HepG2 (cell line): ENCODE measurements around the gene TMEM218. TPM values are rescaled to one million over a fixed set of nuclear protein-coding genes. Genes with fewer than 3 reads are reported as not detected.

Experiments
- ATAC-seq: fragments of 200-7000 bp; cut with Tn5 transposase; 3 replicates; pipeline ENCODE4 v1.9.1; 2020; ENCODE audit warnings: mild to moderate bottlenecking, moderate library complexity
- BruUV-seq: library from RNA; stranded (reverse); fragments of 400-500 nt; replicated peaks from 2 replicates; lab custom pipeline; 2021; lab: Mats Ljungman, UMichigan
- CTCF ChIA-PET: fragments of 300-600 bp; formaldehyde crosslinking; extraction: SDS; loops from one replicate; lab custom pipeline; 2021; ENCODE audit warnings: low total read pairs, inconsistent platforms, low intra/inter-chr PET ratio; lab: Yijun Ruan, JAX
- POLR2A ChIA-PET: fragments of 350-600 bp; sonication (Branson Sonifier 250); formaldehyde crosslinking; loops from one replicate; lab custom pipeline; 2020; ENCODE audit warnings: antibody characterized with exemption, inconsistent platforms; lab: Yijun Ruan, JAX
- DNase-seq: peaks from one replicate; pipeline ENCODE4 v3.0.0-alpha.2; 2015; ENCODE audit warnings: low spot score
- FAIRE-seq: peaks from 3 replicates; lab custom pipeline; 2011; peaks lifted over from hg19 to GRCh38; lab: Jason Lieb, UNC
- H2AFZ ChIP-seq: one replicate; pipeline ENCODE4 v1.6.1; 2011; ENCODE audit warnings: low read length, inconsistent platforms
- H3K27ac ChIP-seq: fragments of 300-600 bp; 3 replicates; pipeline ENCODE4 v1.8.0; 2011; ENCODE audit warnings: mixed run types, mild to moderate bottlenecking, mixed read lengths, low read length, inconsistent platforms; ENCODE audit not compliant: insufficient read depth; ENCODE audit errors: extremely low read length
- H3K27me3 ChIP-seq, 2 experiments: fragments of 200-600 bp in 1 of 2; 2 replicates in 1 of 2; 3 replicates in 1 of 2; pipeline versions ENCODE4 v1.6.0 to v1.8.0; 2011; ENCODE audit warnings: low read length in 2 of 2, mild to moderate bottlenecking in 2 of 2, moderate library complexity in 2 of 2, inconsistent platforms in 1 of 2; ENCODE audit not compliant: insufficient read depth in 2 of 2, control insufficient read depth in 1 of 2
- H3K36me3 ChIP-seq, 2 experiments: fragments of 200-600 bp in 1 of 2; replicated peaks in 1 of 2; 2 replicates in 1 of 2; 3 replicates in 1 of 2; pipeline versions ENCODE4 v1.5.1 to v1.8.0; 2011; ENCODE audit warnings: low read length in 2 of 2, inconsistent platforms in 1 of 2; ENCODE audit not compliant: insufficient read depth in 2 of 2, control insufficient read depth in 1 of 2
- H3K4me1 ChIP-seq: 2 replicates; pipeline ENCODE4 v1.5.1; 2012; ENCODE audit warnings: low read length, inconsistent platforms; ENCODE audit not compliant: insufficient read depth
- H3K4me2 ChIP-seq: 2 replicates; pipeline ENCODE4 v1.6.0; 2011; ENCODE audit warnings: low read depth, low read length, inconsistent platforms
- H3K4me3 ChIP-seq, 3 experiments: fragments of 200-600 bp in 1 of 3; sonication (generic), shearing (Covaris generic) in 1 of 3; replicated peaks in 1 of 3; 2 replicates each; pipeline ENCODE4 v1.5.1; 2011 to 2016; ENCODE audit warnings: low read length in 3 of 3, inconsistent platforms in 2 of 3, low read depth in 2 of 3, mild to moderate bottlenecking in 2 of 3, control low read depth in 1 of 3, mixed read lengths in 1 of 3; ENCODE audit not compliant: insufficient read depth in 1 of 3
- H3K79me2 ChIP-seq: one replicate; pipeline ENCODE4 v1.6.1; 2011; ENCODE audit warnings: low read length, inconsistent platforms; ENCODE audit not compliant: insufficient read depth
- H3K9ac ChIP-seq: 2 replicates; pipeline ENCODE4 v1.6.0; 2011; ENCODE audit warnings: mild to moderate bottlenecking, low read depth, low read length, inconsistent platforms; ENCODE audit not compliant: insufficient read depth
- H3K9me3 ChIP-seq: 2 replicates; pipeline ENCODE4 v1.5.1; 2012; ENCODE audit warnings: mild to moderate bottlenecking, low read length
- H4K20me1 ChIP-seq: 2 replicates; pipeline ENCODE4 v1.6.0; 2011; ENCODE audit warnings: inconsistent platforms, mild to moderate bottlenecking, low read length, moderate library complexity; ENCODE audit not compliant: insufficient read depth
- ATF2 ChIP-seq: sonication (generic); formaldehyde crosslinking; IDR thresholded peaks from 2 replicates; pipeline ENCODE4 v1.4.0; 2020; ENCODE audit warnings: missing genetic modification reagents
- ELF3 ChIP-seq: IDR thresholded peaks from 2 replicates; pipeline ENCODE4 v1.6.1; 2016; ENCODE audit warnings: missing genetic modification reagents, missing compliant biosample characterization
- RAD21 ChIP-seq: fragments of 450-650 bp; formaldehyde crosslinking; IDR thresholded peaks from 2 replicates; pipeline ENCODE4 v1.5.0; 2020; ENCODE audit warnings: mild to moderate bottlenecking
- SMAD9 ChIP-seq: sonication (generic); formaldehyde crosslinking; IDR thresholded peaks from 2 replicates; pipeline ENCODE4 v1.5.1; 2020; ENCODE audit warnings: mild to moderate bottlenecking, missing genetic modification reagents
- SMC3 ChIP-seq: IDR thresholded peaks from 2 replicates; pipeline ENCODE4 v1.6.1; 2011; ENCODE audit warnings: low read length, improper control_type of control experiment
- ZNF292 ChIP-seq: sonication (generic); formaldehyde crosslinking; IDR thresholded peaks from 2 replicates; pipeline ENCODE4 v1.8.1; 2022; ENCODE audit warnings: mild to moderate bottlenecking, low read depth, missing genetic modification reagents, borderline replicate concordance
- ZNF512 ChIP-seq: sonication (generic); formaldehyde crosslinking; IDR thresholded peaks from 2 replicates; pipeline ENCODE4 v1.4.0; 2020; ENCODE audit warnings: mild to moderate bottlenecking, missing genetic modification reagents
- WGBS: methylation state at CpG from one replicate; pipeline ENCODE4 v1.1.6; 2017; ENCODE audit warnings: low lambda C conversion rate; 5-methylcytosine and 5-hydroxymethylcytosine counted together
- in situ Hi-C: cut with HindIII; loops from 2 replicates; pipeline ENCODE4 v1.10.0; 2017; ENCODE audit warnings: low pct_unique_long_range_greater_than_20kb; ENCODE audit not compliant: extremely low pct_ligation_motif_present
- intact Hi-C: fragments of 100-400 bp; cut with micrococcal nuclease; formaldehyde crosslinking; loops from one replicate; pipeline ENCODE4 v1.10.0; 2022; ENCODE audit not compliant: unreplicated experiment
- polyA plus RNA-seq, 8 experiments: library from polyadenylated mRNA; depleted of rRNA in 3 of 8; stranded (reverse) in 7 of 8; unstranded in 1 of 8; fragments of >200 nt; fragmentation: Illumina TruSeq in 4 of 8; extraction: Trizol in 4 of 8; gene quantifications; 2 replicates each; pipeline versions ENCODE4 v1.2.1 to v1.2.3, GENCODE V29; 2011 to 2016; ENCODE audit warnings: low read depth in 4 of 8, missing spikeins in 1 of 8, mixed read lengths in 1 of 8; ENCODE audit not compliant: insufficient read depth in 1 of 8
- total RNA-seq, 5 experiments: library from RNA; depleted of rRNA; stranded (reverse); fragments of >200 nt; fragmentation: Illumina TruSeq; extraction: Trizol; gene quantifications; 2 replicates each; pipeline ENCODE4 v1.2.3, GENCODE V29; 2016; ENCODE audit warnings: low read depth in 1 of 5
- TF ChIP-seq, protein P1 (sequence below): sonication (generic); formaldehyde crosslinking; IDR thresholded peaks from 2 replicates; pipeline ENCODE4 v1.5.0; 2020; ENCODE audit warnings: mild to moderate bottlenecking, missing genetic modification reagents, moderate library complexity
- TF ChIP-seq, protein P2 (sequence below), 2 experiments: sonication (generic) in 1 of 2; formaldehyde crosslinking in 1 of 2; IDR thresholded peaks; 2 replicates each; pipeline versions ENCODE4 v1.4.0 to v1.6.1; 2018 to 2020; ENCODE audit warnings: missing genetic modification reagents in 2 of 2, borderline replicate concordance in 1 of 2, low read depth in 1 of 2, mild to moderate bottlenecking in 1 of 2, missing biosample characterization in 1 of 2
- TF ChIP-seq, protein P3 (sequence below): sonication (generic); formaldehyde crosslinking; IDR thresholded peaks from 2 replicates; pipeline ENCODE4 v1.4.0; 2020; ENCODE audit warnings: low read depth, missing genetic modification reagents

Gene TMEM218
- total and polyA plus RNA-seq, 2 of the 13 experiments (the other 11 are each of a cell fraction or from before 2014, with no cell fraction given): 11.8 to 14.0 TPM

- peak; percentile 83 for FAIRE-seq
- no peak overlapping the region for H2AFZ ChIP-seq
- TF ChIP-seq, protein P1, sequence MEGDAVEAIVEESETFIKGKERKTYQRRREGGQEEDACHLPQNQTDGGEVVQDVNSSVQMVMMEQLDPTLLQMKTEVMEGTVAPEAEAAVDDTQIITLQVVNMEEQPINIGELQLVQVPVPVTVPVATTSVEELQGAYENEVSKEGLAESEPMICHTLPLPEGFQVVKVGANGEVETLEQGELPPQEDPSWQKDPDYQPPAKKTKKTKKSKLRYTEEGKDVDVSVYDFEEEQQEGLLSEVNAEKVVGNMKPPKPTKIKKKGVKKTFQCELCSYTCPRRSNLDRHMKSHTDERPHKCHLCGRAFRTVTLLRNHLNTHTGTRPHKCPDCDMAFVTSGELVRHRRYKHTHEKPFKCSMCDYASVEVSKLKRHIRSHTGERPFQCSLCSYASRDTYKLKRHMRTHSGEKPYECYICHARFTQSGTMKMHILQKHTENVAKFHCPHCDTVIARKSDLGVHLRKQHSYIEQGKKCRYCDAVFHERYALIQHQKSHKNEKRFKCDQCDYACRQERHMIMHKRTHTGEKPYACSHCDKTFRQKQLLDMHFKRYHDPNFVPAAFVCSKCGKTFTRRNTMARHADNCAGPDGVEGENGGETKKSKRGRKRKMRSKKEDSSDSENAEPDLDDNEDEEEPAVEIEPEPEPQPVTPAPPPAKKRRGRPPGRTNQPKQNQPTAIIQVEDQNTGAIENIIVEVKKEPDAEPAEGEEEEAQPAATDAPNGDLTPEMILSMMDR (CRISPR knock-in tag): peak; percentile 78
- TF ChIP-seq, protein P2, sequence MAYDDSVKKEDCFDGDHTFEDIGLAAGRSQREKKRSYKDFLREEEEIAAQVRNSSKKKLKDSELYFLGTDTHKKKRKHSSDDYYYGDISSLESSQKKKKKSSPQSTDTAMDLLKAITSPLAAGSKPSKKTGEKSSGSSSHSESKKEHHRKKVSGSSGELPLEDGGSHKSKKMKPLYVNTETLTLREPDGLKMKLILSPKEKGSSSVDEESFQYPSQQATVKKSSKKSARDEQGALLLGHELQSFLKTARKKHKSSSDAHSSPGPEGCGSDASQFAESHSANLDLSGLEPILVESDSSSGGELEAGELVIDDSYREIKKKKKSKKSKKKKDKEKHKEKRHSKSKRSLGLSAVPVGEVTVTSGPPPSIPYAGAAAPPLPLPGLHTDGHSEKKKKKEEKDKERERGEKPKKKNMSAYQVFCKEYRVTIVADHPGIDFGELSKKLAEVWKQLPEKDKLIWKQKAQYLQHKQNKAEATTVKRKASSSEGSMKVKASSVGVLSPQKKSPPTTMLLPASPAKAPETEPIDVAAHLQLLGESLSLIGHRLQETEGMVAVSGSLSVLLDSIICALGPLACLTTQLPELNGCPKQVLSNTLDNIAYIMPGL (CRISPR knock-in tag; IDR thresholded peaks at IDR 0.05; ENCODE audit: borderline replicate concordance in 1 of 2, low read depth in 1 of 2): 0 out of 4 replicates have a peak, but pooled peaks of 1 of the 2 experiments have one; percentile 37
- TF ChIP-seq ZNF292 (CRISPR knock-in tag): no peak
- peak; percentile 69 for TF ChIP-seq SMC3
- TF ChIP-seq RAD21 (CRISPR knock-in tag): peak; percentile 64; the same call in 1 of the 2 replicates
- TF ChIP-seq ATF2 (CRISPR knock-in tag): 0 out of 2 replicates have a peak, but pooled peaks have one; percentile 13
- TF ChIP-seq, protein P3, sequence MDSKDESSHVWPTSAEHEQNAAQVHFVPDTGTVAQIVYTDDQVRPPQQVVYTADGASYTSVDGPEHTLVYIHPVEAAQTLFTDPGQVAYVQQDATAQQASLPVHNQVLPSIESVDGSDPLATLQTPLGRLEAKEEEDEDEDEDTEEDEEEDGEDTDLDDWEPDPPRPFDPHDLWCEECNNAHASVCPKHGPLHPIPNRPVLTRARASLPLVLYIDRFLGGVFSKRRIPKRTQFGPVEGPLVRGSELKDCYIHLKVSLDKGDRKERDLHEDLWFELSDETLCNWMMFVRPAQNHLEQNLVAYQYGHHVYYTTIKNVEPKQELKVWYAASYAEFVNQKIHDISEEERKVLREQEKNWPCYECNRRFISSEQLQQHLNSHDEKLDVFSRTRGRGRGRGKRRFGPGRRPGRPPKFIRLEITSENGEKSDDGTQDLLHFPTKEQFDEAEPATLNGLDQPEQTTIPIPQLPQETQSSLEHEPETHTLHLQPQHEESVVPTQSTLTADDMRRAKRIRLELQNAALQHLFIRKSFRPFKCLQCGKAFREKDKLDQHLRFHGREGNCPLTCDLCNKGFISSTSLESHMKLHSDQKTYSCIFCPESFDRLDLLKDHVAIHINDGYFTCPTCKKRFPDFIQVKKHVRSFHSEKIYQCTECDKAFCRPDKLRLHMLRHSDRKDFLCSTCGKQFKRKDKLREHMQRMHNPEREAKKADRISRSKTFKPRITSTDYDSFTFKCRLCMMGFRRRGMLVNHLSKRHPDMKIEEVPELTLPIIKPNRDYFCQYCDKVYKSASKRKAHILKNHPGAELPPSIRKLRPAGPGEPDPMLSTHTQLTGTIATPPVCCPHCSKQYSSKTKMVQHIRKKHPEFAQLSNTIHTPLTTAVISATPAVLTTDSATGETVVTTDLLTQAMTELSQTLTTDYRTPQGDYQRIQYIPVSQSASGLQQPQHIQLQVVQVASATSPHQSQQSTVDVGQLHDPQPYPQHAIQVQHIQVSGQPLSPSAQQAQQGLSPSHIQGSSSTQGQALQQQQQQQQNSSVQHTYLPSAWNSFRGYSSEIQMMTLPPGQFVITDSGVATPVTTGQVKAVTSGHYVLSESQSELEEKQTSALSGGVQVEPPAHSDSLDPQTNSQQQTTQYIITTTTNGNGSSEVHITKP (CRISPR knock-in tag): no peak
- no peak for TF ChIP-seq ZNF512 (CRISPR knock-in tag)
- TF ChIP-seq ELF3 (CRISPR knock-in tag): peak; percentile 52; the same call in 1 of the 2 replicates
- TF ChIP-seq SMAD9 (CRISPR knock-in tag): no peak
These were observed 20.1 kb downstream of the TMEM218 start for GRCh38 chr11:125091247-125091876.

More at GRCh38 chr11:125091247-125091876, 20.1 kb downstream of the TMEM218 start:
- DNase-seq (peak; percentile 47), ATAC-seq (peak; percentile 87)
- peaks cover 8% of the 10 kb centered on the region for H3K4me1 ChIP-seq
- BruUV-seq: no TSS peak
- H3K36me3 ChIP-seq: no peaks in the 10 kb centered on the region
- H3K27ac ChIP-seq: no peak overlapping the region
- H3K9me3 ChIP-seq: no peaks in the 10 kb centered on the region
- WGBS: 65% methylated on average over 5 of the region's 5 CpGs
- no peaks in the 10 kb centered on the region for H3K27me3 ChIP-seq
- no peak overlapping the region for H3K9ac ChIP-seq
- H3K4me2 ChIP-seq: peak overlapping the region; percentile 10; the same call in 1 of the 2 replicates
- no peaks in the 10 kb centered on the region for H4K20me1 ChIP-seq
- no peaks in the 10 kb centered on the region for H3K79me2 ChIP-seq
- POLR2A ChIA-PET: interaction anchor here (0.9 to 1.7 kb wide), 6 partner anchors 9 to 138 kb away, joined by 3 to 7 read pairs (median 4); partner anchors contain the start of gene TMEM218
- in situ Hi-C loops (loop anchor here (5.0 kb wide), 1 partner anchor 51 kb away; no protein-coding TSS in a partner anchor), intact Hi-C loops (loop anchor here (1.0 kb wide), 5 partner anchors 23 to 257 kb away; no protein-coding TSS in a partner anchor)
- CTCF ChIA-PET: interaction anchor here (1.3 to 2.1 kb wide), 6 partner anchors 22 to 257 kb away, joined by 7 to 11 read pairs (median 8); no protein-coding TSS in a partner anchor
- no peak overlapping the region for H3K4me3 ChIP-seq
